ENCODE results near the gene HAUS5.

GRCh38 chr19:35590875-35591274 is 21.7 kb upstream of the HAUS5 start:
- TF ChIP-seq USF1 (IDR thresholded peaks at IDR 0.05; ENCODE audit: borderline replicate concordance, extremely low read length, insufficient read depth, low read depth, low read length): no peak
- TF ChIP-seq HCFC1 (IDR thresholded peaks at IDR 0.05; ENCODE audit: low read length): no peak
- no peak for TF ChIP-seq MYC (IDR thresholded peaks at IDR 0.05; ENCODE audit: insufficient read depth, insufficient read length, insufficient replicate concordance, low read length, severe bottlenecking)
- TF ChIP-seq POLR2AphosphoS5 (IDR thresholded peaks at IDR 0.05; ENCODE audit: low read length): no peak
- TF ChIP-seq TAF1 (IDR thresholded peaks at IDR 0.05; ENCODE audit: borderline replicate concordance, low read depth, low read length): no peak
- TF ChIP-seq CTCF (IDR thresholded peaks at IDR 0.05 in 2 of 3, conservative IDR thresholded peaks at IDR 0.05 in 1 of 3; ENCODE audit: control insufficient read depth in 2 of 3, extremely low read depth in 1 of 3, insufficient read depth in 1 of 3, low read depth in 3 of 3, low read length in 3 of 3): no peak
- TF ChIP-seq ELK1 (IDR thresholded peaks at IDR 0.05; ENCODE audit: low read depth, low read length): no peak
- no peak for TF ChIP-seq SREBF2 (IDR thresholded peaks at IDR 0.05; ENCODE audit: low read length)
